Epithelial cell of alveolus of lung (primary cell): ENCODE results near the gene IFT43. TPM values are rescaled to one million over a fixed set of nuclear protein-coding genes. Genes with fewer than 3 reads are reported as not detected.

Experiments
- total RNA-seq: library from RNA; depleted of rRNA; stranded (reverse); fragments of >200 nt; gene quantifications from 2 replicates; pipeline ENCODE4 v1.2.1, GENCODE V29; 2015

The IFT43 gene
- 34.8 and 53.6 TPM in 2 replicates for total RNA-seq

GRCh38 chr14:75985618-75986438, at the start of gene IFT43:
Gene IFT43, plus strand, starts transcription at chr14:75985763. Its CDS starts 24 bp downstream, at chr14:75985787.

DNA sequence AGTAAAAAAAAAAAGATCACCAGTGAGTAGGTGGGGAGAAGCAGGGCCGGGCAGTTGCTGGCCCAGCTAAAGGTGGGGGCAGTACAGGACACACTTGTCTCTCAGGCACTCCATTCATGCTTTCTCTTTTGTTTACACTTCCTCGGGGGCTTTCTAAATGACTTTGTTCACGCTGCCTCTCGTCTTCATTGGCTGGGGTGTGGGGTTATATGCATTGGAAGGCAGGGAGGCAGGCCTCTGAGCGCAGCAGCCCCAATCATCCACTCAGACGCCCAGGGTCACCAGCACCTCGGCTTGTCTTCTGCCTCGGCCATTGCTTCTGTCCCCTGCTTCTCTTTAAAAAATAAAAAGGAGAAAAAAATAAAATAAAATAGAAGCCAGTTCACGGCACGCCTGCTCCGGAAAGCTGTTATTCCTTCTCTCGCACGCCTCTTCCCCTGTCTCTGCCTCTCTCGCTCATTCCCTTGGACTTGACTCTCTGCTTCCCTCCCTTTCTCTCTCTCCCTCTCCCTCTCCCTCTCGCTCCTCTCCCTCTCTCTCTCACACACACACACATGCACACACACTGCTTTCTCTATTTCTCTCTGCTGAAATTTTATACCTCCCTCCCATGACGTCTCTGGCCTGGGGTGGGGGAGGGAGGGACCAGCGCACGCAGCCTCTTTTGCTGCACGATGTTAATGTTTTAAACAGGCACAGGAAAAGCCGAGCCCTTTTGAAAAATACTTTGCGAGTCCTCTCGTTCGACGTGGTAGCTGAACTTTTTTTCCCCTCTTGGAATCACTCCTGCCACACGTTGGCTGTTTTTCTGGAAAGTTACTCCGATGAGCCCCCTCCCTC, 3.9 kb upstream of the IFT43 start, which contains the start of gene TGFB3:
TSS of gene TGFB3 (minus strand) at position 570 of the 840 bp plus-strand sequence. CDS start 1,102 bp downstream, outside the sequence.

Other genes starting within 250 kb of the IFT43 start
- 7.2 and 11.3 TPM in 2 replicates for gene TGFB3, start 3.8 kb upstream of the IFT43 start, total RNA-seq
- gene GPATCH2L, start 166.2 kb downstream of the IFT43 start, total RNA-seq, result 27.0 and 32.9 TPM in 2 replicates